CD4-positive, alpha-beta T cell treated with Interleukin-4 for 4 hours (primary cell): Measurements from ENCODE around the gene TSNAXIP1.

Experiments
- DNase-seq: peaks from one replicate; pipeline ENCODE4 v3.0.0-alpha.2; 2020

The TSNAXIP1 gene

GRCh38 chr16:67782567-67783352, 23.9 kb upstream of the TSNAXIP1 start:
- no peak for DNase-seq

GRCh38 chr16:67783353-67783725, 23.4 kb upstream of the TSNAXIP1 start:
- no peak for DNase-seq

- no peak for DNase-seq
Observed at GRCh38 chr16:67786491-67786890, 20.2 kb upstream of the TSNAXIP1 start.

- no peak for DNase-seq
Observed at GRCh38 chr16:67790071-67790470, 16.6 kb upstream of the TSNAXIP1 start.

- no peak for DNase-seq
Observed at GRCh38 chr16:67796099-67796718, 10.5 kb upstream of the TSNAXIP1 start.

- no peak for DNase-seq
Observed at GRCh38 chr16:67800338-67800926, 6.3 kb upstream of the TSNAXIP1 start.

GRCh38 chr16:67801241-67801640, 5.4 kb upstream of the TSNAXIP1 start:
- DNase-seq = no peak

GRCh38 chr16:67801883-67802282, 4.8 kb upstream of the TSNAXIP1 start:
- DNase-seq = peak; percentile 41

GRCh38 chr16:67803894-67804293, 2.8 kb upstream of the TSNAXIP1 start:
- no peak for DNase-seq

- DNase-seq = no peak
Observed at GRCh38 chr16:67804853-67805542, 1.7 kb upstream of the TSNAXIP1 start.

GRCh38 chr16:67805718-67806427, 816 bp upstream of the TSNAXIP1 start:
- DNase-seq = no peak

GRCh38 chr16:67807148-67807682, 526 bp downstream of the TSNAXIP1 start:
- no peak for DNase-seq

- DNase-seq = no peak
Observed at GRCh38 chr16:67811899-67812298, 5.2 kb downstream of the TSNAXIP1 start.

GRCh38 chr16:67814567-67814966, 7.9 kb downstream of the TSNAXIP1 start:
- no peak for DNase-seq

- no peak for DNase-seq
Observed at GRCh38 chr16:67820608-67821259, 14.0 kb downstream of the TSNAXIP1 start.

- DNase-seq = no peak
Observed at GRCh38 chr16:67822511-67822910, 15.8 kb downstream of the TSNAXIP1 start.

GRCh38 chr16:67825119-67825518, 18.4 kb downstream of the TSNAXIP1 start:
- DNase-seq = no peak

- DNase-seq = no peak
Observed at GRCh38 chr16:67825906-67826305, 19.2 kb downstream of the TSNAXIP1 start.

- DNase-seq = no peak
Observed at GRCh38 chr16:67828651-67829050, 22.0 kb downstream of the TSNAXIP1 start.

- DNase-seq = no peak
Observed at GRCh38 chr16:67833030-67833414, 26.3 kb downstream of the TSNAXIP1 start.

- peak; percentile 92 for DNase-seq
Observed at GRCh38 chr16:67833415-67834241, 26.9 kb downstream of the TSNAXIP1 start.
